Measurements from ENCODE around the gene PRDM5. TPM values are rescaled to one million over a fixed set of nuclear protein-coding genes. Genes with fewer than 3 reads are reported as not detected.

Gene PRDM5
- total and polyA plus RNA-seq, 9 donors: 8.1 to 53.8 (median 36.3) TPM

DNA sequence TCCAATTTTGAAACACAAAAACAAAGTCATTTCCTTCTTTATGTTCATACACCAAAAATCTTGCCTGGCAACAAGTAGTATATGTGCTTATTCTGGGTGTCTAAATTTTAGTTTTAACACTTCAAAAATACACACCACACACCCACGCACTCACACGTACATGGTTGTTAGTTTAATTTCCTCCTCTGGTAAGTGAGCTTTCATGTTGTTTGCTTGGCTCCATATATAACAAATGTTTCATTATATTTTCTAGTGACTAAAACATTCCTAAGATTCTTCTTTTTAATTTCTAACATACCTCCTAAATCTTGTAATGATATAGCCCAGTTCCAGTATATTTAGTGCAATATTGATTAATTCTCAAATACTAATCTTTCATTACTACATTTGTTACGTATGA is 80.9 kb downstream of the PRDM5 start:
- Histone ChIP-seq H3K9me3 (no peaks in the 10 kb centered on the region), H3K4me1 (ENCODE audit: insufficient read depth) (peaks cover 4% of the 10 kb centered on the region), H3K36me3 (no peaks in the 10 kb centered on the region), H3K27me3 (no peaks in the 10 kb centered on the region), H3K4me3 (no peak overlapping the region), H3K27ac (no peak overlapping the region)
- DNase-seq: no peak
- 81 to 91% (median 84%) methylated on average over 3 of the region's 3 CpGs for WGBS, 3 donors
- TF ChIP-seq EP300 (IDR thresholded peaks at IDR 0.05) (no peak), POLR2A (IDR thresholded peaks at IDR 0.05) (no peak)
- TF ChIP-seq, protein P1, sequence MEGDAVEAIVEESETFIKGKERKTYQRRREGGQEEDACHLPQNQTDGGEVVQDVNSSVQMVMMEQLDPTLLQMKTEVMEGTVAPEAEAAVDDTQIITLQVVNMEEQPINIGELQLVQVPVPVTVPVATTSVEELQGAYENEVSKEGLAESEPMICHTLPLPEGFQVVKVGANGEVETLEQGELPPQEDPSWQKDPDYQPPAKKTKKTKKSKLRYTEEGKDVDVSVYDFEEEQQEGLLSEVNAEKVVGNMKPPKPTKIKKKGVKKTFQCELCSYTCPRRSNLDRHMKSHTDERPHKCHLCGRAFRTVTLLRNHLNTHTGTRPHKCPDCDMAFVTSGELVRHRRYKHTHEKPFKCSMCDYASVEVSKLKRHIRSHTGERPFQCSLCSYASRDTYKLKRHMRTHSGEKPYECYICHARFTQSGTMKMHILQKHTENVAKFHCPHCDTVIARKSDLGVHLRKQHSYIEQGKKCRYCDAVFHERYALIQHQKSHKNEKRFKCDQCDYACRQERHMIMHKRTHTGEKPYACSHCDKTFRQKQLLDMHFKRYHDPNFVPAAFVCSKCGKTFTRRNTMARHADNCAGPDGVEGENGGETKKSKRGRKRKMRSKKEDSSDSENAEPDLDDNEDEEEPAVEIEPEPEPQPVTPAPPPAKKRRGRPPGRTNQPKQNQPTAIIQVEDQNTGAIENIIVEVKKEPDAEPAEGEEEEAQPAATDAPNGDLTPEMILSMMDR (IDR thresholded peaks at IDR 0.05): no peak
- intact Hi-C loops (cut with DNase I): no loop called here

DNA sequence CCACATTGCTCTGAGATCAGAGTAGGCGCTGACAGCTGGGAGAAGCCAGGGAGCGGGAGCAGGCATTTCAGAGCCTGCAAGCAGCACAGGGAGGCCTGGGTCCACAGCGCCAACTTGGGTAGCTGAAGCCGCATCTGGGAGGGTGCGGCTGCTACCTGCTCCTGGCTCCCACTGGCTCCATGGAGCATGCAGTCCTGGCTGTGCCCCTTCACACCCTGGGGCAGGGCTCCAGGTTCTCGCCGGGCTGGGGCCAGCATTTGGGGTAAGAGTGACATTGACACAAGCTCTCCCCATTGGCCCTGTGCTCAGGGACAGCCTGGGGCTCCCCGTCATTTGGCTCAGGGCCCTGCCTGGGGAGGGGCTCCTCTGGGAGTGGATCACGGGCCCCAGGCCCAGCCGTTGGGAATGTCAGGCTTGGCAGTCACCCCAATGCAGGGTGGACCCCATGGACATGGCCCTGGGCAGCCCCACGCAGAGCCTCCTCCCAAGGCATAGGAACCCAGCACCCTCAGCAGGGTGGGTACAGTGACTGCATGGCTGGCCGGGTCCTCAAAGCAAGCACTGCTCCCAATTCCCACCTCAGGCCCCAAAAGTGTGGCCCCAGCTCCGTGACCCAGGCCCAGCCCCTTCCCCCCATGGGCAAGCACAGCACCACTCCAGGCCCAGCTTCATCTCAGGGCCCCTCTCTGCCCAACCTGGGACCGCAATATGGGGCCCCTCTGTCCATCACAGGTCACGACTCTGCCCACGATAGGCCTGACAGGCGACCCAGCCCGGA is 82.4 kb downstream of the PRDM5 start:
- DNase-seq: peak in 4 of 5 donors; percentile 16 to 33 (median 18)

GRCh38 chr4:120839334-120839973 is 83.1 kb downstream of the PRDM5 start:
- no peak for TF ChIP-seq POLR2A (IDR thresholded peaks at IDR 0.05)
- no peak for TF ChIP-seq EP300 (IDR thresholded peaks at IDR 0.05)
- TF ChIP-seq, protein P1 (IDR thresholded peaks at IDR 0.05): no peak
- DNase-seq: peak in 1 of 5 donors; percentile 17
- H3K9me3 ChIP-seq: peaks cover 0 to 1% of the 10 kb centered on the region in 2 donors
- H3K36me3 ChIP-seq: no peaks in the 10 kb centered on the region
- 92 to 97% (median 95%) methylated on average over 5 to 8 of the region's 8 CpGs for WGBS, 3 donors
- H3K27ac ChIP-seq: no peak overlapping the region
- no peak overlapping the region for H3K4me3 ChIP-seq
- intact Hi-C loops (cut with DNase I): no loop called here
- H3K27me3 ChIP-seq: no peaks in the 10 kb centered on the region
- peaks cover 1% of the 10 kb centered on the region for H3K4me1 ChIP-seq (ENCODE audit: insufficient read depth)

More for the DNA sequence above, 82.4 kb downstream of the PRDM5 start:
- TF ChIP-seq POLR2A (IDR thresholded peaks at IDR 0.05) (no peak), EP300 (IDR thresholded peaks at IDR 0.05) (no peak)
- TF ChIP-seq, protein P1 (IDR thresholded peaks at IDR 0.05): no peak
- H3K27me3 ChIP-seq: no peaks in the 10 kb centered on the region
- intact Hi-C loops (cut with DNase I): no loop called here
- WGBS, 3 donors: 97 to 98% (median 97%) methylated on average over 17 to 18 of the region's 18 CpGs
- peaks cover 4% of the 10 kb centered on the region for H3K4me1 ChIP-seq (ENCODE audit: insufficient read depth)
- H3K4me3 ChIP-seq: no peak overlapping the region
- H3K9me3 ChIP-seq: no peaks in the 10 kb centered on the region
- H3K27ac ChIP-seq: no peak overlapping the region
- no peaks in the 10 kb centered on the region for H3K36me3 ChIP-seq

DNA sequence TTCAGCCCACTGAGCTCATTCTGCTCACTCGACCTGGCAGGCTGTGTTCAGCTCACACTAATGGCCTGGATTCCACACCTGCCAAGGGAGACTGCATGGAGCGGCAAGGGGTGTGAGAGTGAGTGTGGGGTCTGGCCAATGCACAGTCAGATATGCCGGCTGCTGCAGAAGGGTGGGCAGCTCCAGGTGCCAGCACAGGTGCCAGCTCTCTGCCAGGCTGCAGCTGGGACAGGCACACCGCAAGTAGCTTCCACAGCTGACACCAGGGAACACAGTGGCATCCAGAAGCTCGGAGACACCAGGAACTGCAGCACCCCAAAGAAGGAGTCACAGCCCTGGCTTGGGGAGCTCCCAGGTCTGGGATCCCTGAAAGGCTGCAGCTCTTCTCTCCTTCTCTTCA is 83.7 kb downstream of the PRDM5 start:
- TF ChIP-seq EP300 (IDR thresholded peaks at IDR 0.05): no peak
- TF ChIP-seq, protein P1 (IDR thresholded peaks at IDR 0.05): no peak
- no peak for TF ChIP-seq POLR2A (IDR thresholded peaks at IDR 0.05)
- 90 to 97% (median 96%) methylated on average over 4 to 5 of the region's 5 CpGs for WGBS, 3 donors
- no peak overlapping the region for H3K27ac ChIP-seq
- H3K36me3 ChIP-seq: no peaks in the 10 kb centered on the region
- no peaks in the 10 kb centered on the region for H3K4me1 ChIP-seq (ENCODE audit: insufficient read depth)
- H3K4me3 ChIP-seq: no peak overlapping the region
- DNase-seq: no peak
- H3K27me3 ChIP-seq: no peaks in the 10 kb centered on the region
- peaks cover 0 to 6% of the 10 kb centered on the region in 2 donors for H3K9me3 ChIP-seq
- intact Hi-C loops (cut with DNase I): no loop called here
